Retinal pigment epithelial cell (primary cell): Measurements from ENCODE around the gene CACNG3.
"Not testable (repeated sequence)": the region's sequence is repeated elsewhere in the genome, so short reads cannot be mapped to it uniquely, and the experiment has no call there.

Source experiments
- DNase-seq: peaks from one replicate; pipeline ENCODE4 v3.0.0-alpha.2; 2010; ENCODE audit warnings: low read depth
- H3K4me3 ChIP-seq: 2 replicates; pipeline ENCODE4 v1.5.1; 2011; ENCODE audit warnings: mild to moderate bottlenecking, low read length, control low read depth, moderate library complexity
- TF ChIP-seq, protein P1 (sequence below): conservative IDR thresholded peaks from 2 replicates; pipeline ENCODE4 v1.5.1; 2011; ENCODE audit warnings: low read depth, low read length, control low read depth, inconsistent platforms

The CACNG3 gene

DNA sequence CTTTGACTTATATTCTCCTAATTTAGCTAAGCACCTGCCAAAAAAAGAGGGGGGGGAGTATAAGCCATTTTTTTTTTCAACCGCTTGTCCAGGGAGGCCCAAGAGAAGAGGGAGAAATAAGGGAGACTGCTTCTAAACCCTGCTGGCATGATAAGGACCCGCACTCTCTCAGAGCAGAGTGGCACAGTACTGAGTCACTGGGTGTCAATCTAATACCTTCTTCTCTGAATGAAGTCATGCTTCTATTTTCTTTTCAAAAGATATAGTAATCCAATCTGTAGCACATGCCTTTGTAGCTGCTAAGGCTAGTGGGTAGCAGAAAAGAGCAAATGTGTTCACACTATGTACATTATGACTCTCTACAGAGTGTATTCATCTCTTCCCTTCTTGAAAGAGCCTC lies 34.9 kb upstream of the CACNG3 start:
- H3K4me3 ChIP-seq, result no peak overlapping the region
- no peak for DNase-seq
- TF ChIP-seq, protein P1, sequence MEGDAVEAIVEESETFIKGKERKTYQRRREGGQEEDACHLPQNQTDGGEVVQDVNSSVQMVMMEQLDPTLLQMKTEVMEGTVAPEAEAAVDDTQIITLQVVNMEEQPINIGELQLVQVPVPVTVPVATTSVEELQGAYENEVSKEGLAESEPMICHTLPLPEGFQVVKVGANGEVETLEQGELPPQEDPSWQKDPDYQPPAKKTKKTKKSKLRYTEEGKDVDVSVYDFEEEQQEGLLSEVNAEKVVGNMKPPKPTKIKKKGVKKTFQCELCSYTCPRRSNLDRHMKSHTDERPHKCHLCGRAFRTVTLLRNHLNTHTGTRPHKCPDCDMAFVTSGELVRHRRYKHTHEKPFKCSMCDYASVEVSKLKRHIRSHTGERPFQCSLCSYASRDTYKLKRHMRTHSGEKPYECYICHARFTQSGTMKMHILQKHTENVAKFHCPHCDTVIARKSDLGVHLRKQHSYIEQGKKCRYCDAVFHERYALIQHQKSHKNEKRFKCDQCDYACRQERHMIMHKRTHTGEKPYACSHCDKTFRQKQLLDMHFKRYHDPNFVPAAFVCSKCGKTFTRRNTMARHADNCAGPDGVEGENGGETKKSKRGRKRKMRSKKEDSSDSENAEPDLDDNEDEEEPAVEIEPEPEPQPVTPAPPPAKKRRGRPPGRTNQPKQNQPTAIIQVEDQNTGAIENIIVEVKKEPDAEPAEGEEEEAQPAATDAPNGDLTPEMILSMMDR, result no peak

DNA sequence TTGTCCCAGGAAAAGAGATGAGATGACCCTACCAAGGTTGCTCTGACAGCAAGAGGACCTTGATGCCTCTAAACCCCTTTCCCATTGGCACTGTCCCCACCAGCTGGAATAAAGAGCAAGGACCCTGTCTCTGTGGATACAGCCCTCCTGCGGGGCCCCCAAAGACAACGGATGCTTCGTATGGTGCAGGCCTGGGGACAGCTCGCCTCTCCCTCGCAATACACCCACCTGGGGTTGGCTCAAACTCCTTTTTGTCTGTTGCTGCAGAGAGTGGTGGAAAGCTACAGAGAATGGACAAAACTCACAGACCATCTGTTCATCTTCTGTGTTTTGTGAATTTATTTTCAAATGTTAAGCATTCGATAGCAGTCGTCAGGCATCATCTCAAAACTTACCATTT lies 27.6 kb upstream of the CACNG3 start:
- no peak overlapping the region for H3K4me3 ChIP-seq
- TF ChIP-seq, protein P1, result no peak
- no peak for DNase-seq

DNA sequence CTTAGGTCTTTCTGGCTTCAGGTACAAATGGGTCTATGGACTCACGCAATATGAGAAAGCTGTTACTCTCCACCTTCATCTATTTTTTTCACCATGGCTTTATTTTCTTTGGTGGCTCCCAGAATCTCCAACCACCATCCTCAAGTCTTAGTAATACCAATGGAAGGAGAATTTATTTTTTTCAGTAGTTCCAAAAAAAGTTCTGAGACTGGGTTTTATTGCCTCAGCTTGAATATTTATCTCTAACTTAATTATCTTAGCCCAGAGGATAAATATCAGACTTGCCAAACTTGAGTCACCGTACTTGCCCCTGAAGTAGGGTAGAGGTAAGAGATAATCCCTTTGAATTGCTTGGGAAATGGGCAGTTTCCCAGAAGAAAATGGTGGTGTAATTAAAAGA lies 23.2 kb upstream of the CACNG3 start:
- DNase-seq, result no peak
- no peak overlapping the region for H3K4me3 ChIP-seq
- TF ChIP-seq, protein P1, result no peak

DNA sequence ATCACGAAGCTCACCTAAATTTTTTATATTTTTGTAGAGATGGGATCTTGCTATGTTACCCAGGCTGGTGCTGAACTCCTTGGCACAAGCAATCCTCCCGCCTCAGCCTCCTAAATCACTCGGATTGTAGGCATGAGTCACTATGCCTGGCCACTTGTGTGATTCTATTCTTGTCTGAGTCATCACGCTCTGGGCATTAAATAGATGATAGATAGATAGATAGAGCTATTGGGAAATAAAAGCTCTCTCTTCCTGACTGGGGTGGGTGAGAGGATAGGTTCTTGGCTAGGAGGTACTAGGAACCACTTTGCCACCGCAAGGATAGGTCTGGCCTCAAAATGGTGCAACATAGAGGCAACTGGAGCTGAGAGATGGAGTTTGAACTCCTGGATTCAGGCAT lies 21.4 kb upstream of the CACNG3 start:
- DNase-seq, result no peak
- H3K4me3 ChIP-seq, result no peak overlapping the region
- TF ChIP-seq, protein P1, result no peak

DNA sequence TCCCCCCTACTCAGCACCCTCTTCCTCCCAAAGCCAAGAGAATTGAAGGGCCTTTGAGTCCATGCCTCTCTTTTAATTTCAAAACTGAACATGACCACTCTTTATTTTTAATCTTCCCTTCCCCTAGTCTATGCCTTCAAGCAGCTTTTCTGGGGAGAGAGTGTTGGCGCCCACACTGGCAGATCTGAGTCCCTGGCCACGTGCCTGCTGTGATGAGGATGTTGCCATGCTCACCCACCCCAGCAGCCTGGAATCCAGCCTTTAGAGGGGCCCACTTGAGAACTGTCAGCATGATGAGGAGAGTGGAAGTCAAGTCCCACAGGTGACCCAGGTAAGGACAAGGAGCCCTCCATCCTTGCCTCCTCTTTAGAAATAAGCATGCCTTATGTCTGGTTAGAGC lies 20.3 kb upstream of the CACNG3 start:
- no peak overlapping the region for H3K4me3 ChIP-seq
- no peak for DNase-seq
- TF ChIP-seq, protein P1, result no peak

DNA sequence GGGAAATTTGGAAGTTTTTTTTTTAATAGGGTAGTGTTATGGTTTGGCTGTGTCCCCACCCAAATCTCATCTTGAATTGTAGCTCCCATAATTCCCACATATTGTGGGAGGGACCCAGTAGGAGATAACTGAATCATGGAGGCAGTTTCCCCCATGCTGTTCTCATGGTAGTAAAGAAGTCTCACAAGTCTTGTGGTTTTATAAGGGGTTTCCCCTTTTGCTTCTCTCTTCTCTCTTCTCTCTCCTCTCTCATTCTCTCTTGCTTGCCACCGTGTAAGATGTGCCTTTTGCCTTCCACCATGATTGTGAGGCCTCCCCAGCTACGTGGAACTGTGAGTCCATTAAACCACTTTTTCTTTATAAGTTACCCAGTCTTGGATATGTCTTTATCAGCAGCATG lies 17.3 kb upstream of the CACNG3 start:
- not testable (repeated sequence) for DNase-seq, H3K4me3 ChIP-seq

DNA sequence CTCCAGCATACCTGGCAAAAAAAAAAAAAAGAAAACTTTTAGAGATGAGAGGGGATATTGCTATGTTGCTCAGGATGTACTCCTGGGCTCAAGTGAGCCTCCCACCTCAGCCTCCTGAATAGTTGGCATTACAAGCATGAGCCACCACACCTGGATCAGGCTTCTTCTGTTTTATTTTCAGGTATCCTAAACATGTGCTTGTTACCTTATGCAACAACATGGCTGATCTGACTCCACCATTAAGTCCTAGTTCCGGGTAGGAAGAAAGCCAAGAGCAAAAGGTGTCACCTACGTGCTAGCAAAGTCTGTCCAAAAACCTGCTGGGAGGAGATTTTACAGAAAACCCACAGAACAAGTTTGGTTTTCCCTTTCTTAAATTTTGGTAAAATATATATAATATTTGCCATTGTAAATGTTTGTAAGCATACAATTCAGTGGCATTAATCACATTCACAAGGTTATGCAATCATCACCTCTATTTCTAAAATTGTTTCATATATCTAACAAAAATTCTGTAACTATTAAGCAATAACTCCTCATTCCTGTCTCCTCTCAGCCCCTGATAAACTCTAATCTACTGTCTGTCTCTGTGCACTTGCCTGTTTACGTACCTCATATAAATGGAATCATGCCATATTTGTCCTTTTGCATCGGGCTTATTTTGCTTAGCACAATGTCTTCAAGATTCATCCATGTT lies 9.1 kb upstream of the CACNG3 start:
- TF ChIP-seq, protein P1, result no peak
- H3K4me3 ChIP-seq, result no peak overlapping the region
- DNase-seq, result no peak
